Hepatocyte (in vitro differentiated cells): Measurements from ENCODE around the gene SLC12A4. TPM values are rescaled to one million over a fixed set of nuclear protein-coding genes. Genes with fewer than 3 reads are reported as not detected.

Experiments
- DNase-seq: peaks from one replicate; pipeline ENCODE4 v3.0.0-alpha.2; 2016; ENCODE audit warnings: low spot score
- H2AFZ ChIP-seq: fragments of 200-600 bp; sonication (generic); 2 replicates; pipeline ENCODE4 v1.6.0; 2016; ENCODE audit warnings: antibody characterized with exemption, mild to moderate bottlenecking
- H3K27ac ChIP-seq: fragments of 200-600 bp; sonication (generic); 2 replicates; pipeline ENCODE4 v1.5.1; 2016; ENCODE audit warnings: mild to moderate bottlenecking
- H3K27me3 ChIP-seq: fragments of 200-600 bp; sonication (generic); 2 replicates; pipeline ENCODE4 v1.6.1; 2016
- H3K36me3 ChIP-seq: fragments of 200-600 bp; sonication (generic); replicated peaks from 2 replicates; pipeline ENCODE4 v1.5.1; 2016; ENCODE audit warnings: low read depth; ENCODE audit not compliant: insufficient read depth
- H3K4me1 ChIP-seq: fragments of 200-600 bp; sonication (generic); 2 replicates; pipeline ENCODE4 v1.5.1; 2016; ENCODE audit warnings: mild to moderate bottlenecking, moderate library complexity; ENCODE audit not compliant: insufficient read depth
- H3K4me2 ChIP-seq: fragments of 200-600 bp; sonication (generic); 2 replicates; pipeline ENCODE4 v1.6.0; 2016
- H3K4me3 ChIP-seq: fragments of 200-600 bp; sonication (generic); 2 replicates; pipeline ENCODE4 v1.5.1; 2016; ENCODE audit warnings: mild to moderate bottlenecking
- H3K79me2 ChIP-seq: fragments of 200-600 bp; sonication (generic); 2 replicates; pipeline ENCODE4 v1.6.0; 2017; ENCODE audit warnings: mild to moderate bottlenecking
- H3K9me2 ChIP-seq: fragments of 200-600 bp; sonication (generic); replicated peaks from 2 replicates; pipeline ENCODE4 v1.6.0; 2017; ENCODE audit warnings: mild to moderate bottlenecking; ENCODE audit not compliant: insufficient read depth
- H3K9me3 ChIP-seq: fragments of 200-600 bp; sonication (generic); 2 replicates; pipeline ENCODE4 v1.5.1; 2016; ENCODE audit warnings: low read depth, mild to moderate bottlenecking
- H4K20me1 ChIP-seq: fragments of 200-600 bp; sonication (generic); 2 replicates; pipeline ENCODE4 v1.6.0; 2016; ENCODE audit warnings: mild to moderate bottlenecking; ENCODE audit not compliant: insufficient read depth, poor library complexity, severe bottlenecking
- CTCF ChIP-seq: fragments of 200-600 bp; sonication (generic); IDR thresholded peaks from 2 replicates; pipeline ENCODE4 v1.5.1; 2016; ENCODE audit warnings: antibody characterized with exemption, mild to moderate bottlenecking; ENCODE audit not compliant: poor library complexity
- EZH2 ChIP-seq: fragments of 200-600 bp; sonication (generic); IDR thresholded peaks from 2 replicates; pipeline ENCODE4 v1.6.1; 2016; ENCODE audit warnings: antibody characterized with exemption, mild to moderate bottlenecking, borderline replicate concordance
- EZH2phosphoT487 ChIP-seq: fragments of 200-600 bp; sonication (generic); IDR thresholded peaks from one replicate; pipeline ENCODE4 v1.6.1; 2018; ENCODE audit warnings: antibody characterized with exemption, mild to moderate bottlenecking, low read depth, moderate library complexity; ENCODE audit not compliant: unreplicated experiment, severe bottlenecking
- WGBS: methylation state at CpG from one replicate; pipeline ENCODE4 v1.1.6; 2016; ENCODE audit warnings: low lambda C conversion rate; ENCODE audit errors: missing lambda C conversion rate; 5-methylcytosine and 5-hydroxymethylcytosine counted together
- polyA plus RNA-seq: library from polyadenylated mRNA; unstranded; fragments of >200 nt; fragmentation: Nextera tagmentation; extraction: Ambion mirVana; gene quantifications from 2 replicates; pipeline ENCODE4 v1.2.1, GENCODE V29; 2016
- total RNA-seq: library from RNA; depleted of rRNA; stranded (reverse); fragments of >200 nt; gene quantifications from 2 replicates; pipeline ENCODE4 v1.2.3, GENCODE V29; 2014

Gene SLC12A4
- total and polyA plus RNA-seq, 2 experiments from 2014 or later = 55.2 to 63.9 TPM

GRCh38 chr16:67988675-67989074, 20.2 kb upstream of the SLC12A4 start:
- H3K27ac ChIP-seq = no peak overlapping the region
- H3K4me1 ChIP-seq = peaks cover 4% of the 10 kb centered on the region
- TF ChIP-seq EZH2 = no peak
- TF ChIP-seq EZH2phosphoT487 = no peak
- TF ChIP-seq CTCF = no peak
- H2AFZ ChIP-seq = no peak overlapping the region
- H3K4me2 ChIP-seq = no peak overlapping the region
- WGBS = 97% methylated on average over 3 of the region's 3 CpGs
- H4K20me1 ChIP-seq = no peaks in the 10 kb centered on the region
- no peaks in the 10 kb centered on the region for H3K9me3 ChIP-seq
- H3K9me2 ChIP-seq = no peaks in the 10 kb centered on the region
- no peak overlapping the region for H3K4me3 ChIP-seq
- H3K27me3 ChIP-seq = no peaks in the 10 kb centered on the region
- no peaks in the 10 kb centered on the region for H3K36me3 ChIP-seq
- H3K79me2 ChIP-seq = no peaks in the 10 kb centered on the region
- DNase-seq = no peak

- Histone ChIP-seq H3K9me2 (no peaks in the 10 kb centered on the region), H3K27ac (no peak overlapping the region), H3K4me2 (no peak overlapping the region), H4K20me1 (no peaks in the 10 kb centered on the region), H3K4me3 (no peak overlapping the region), H3K9me3 (no peaks in the 10 kb centered on the region), H3K79me2 (no peaks in the 10 kb centered on the region), H3K27me3 (no peaks in the 10 kb centered on the region), H3K36me3 (no peaks in the 10 kb centered on the region), H3K4me1 (no peaks in the 10 kb centered on the region), H2AFZ (no peak overlapping the region)
- TF ChIP-seq CTCF (no peak), EZH2 (no peak), EZH2phosphoT487 (no peak)
- no peak for DNase-seq
- WGBS = 88% methylated on average over 11 of the region's 11 CpGs
Observed at GRCh38 chr16:67987460-67988160, 19.2 kb upstream of the SLC12A4 start.

GRCh38 chr16:67986949-67987348, 18.5 kb upstream of the SLC12A4 start:
- Histone ChIP-seq H3K79me2 (no peaks in the 10 kb centered on the region), H3K9me3 (no peaks in the 10 kb centered on the region), H3K27ac (no peak overlapping the region), H2AFZ (no peak overlapping the region), H3K36me3 (no peaks in the 10 kb centered on the region), H3K9me2 (no peaks in the 10 kb centered on the region), H3K27me3 (no peaks in the 10 kb centered on the region), H4K20me1 (no peaks in the 10 kb centered on the region), H3K4me2 (no peak overlapping the region), H3K4me3 (no peak overlapping the region), H3K4me1 (no peaks in the 10 kb centered on the region)
- TF ChIP-seq EZH2 (no peak), CTCF (no peak), EZH2phosphoT487 (no peak)
- no peak for DNase-seq
- WGBS = 91% methylated on average over 5 of the region's 5 CpGs
